ENCODE measurements around the gene LOXL3.

Gene LOXL3

GRCh38 chr2:74528600-74529356, 25.0 kb downstream of the LOXL3 start:
- no peak for DNase-seq

- DNase-seq: no peak
Observed at GRCh38 chr2:74527741-74528140, 26.0 kb downstream of the LOXL3 start.

- DNase-seq: no peak
Observed at GRCh38 chr2:74526649-74527230, 27.0 kb downstream of the LOXL3 start.

GRCh38 chr2:74525717-74526648, 27.8 kb downstream of the LOXL3 start, which contains the start of gene DQX1:
TSS of gene DQX1 (minus strand) at chr2:74526231. CDS start at chr2:74525729, 502 bp downstream.
- no peak for DNase-seq

GRCh38 chr2:74524955-74525716, 28.6 kb downstream of the LOXL3 start:
- DNase-seq: no peak

GRCh38 chr2:74524005-74524404, 29.7 kb downstream of the LOXL3 start:
- no peak for DNase-seq

GRCh38 chr2:74522516-74522915, 31.2 kb downstream of the LOXL3 start:
- DNase-seq: no peak

- DNase-seq: no peak
Observed at GRCh38 chr2:74516650-74517049, 37.1 kb downstream of the LOXL3 start.

- peak; percentile 58 for DNase-seq
Observed at GRCh38 chr2:74515981-74516633, 37.6 kb downstream of the LOXL3 start.

GRCh38 chr2:74515271-74515980, 38.3 kb downstream of the LOXL3 start:
- no peak for DNase-seq

- no peak for DNase-seq
Observed at GRCh38 chr2:74514368-74515270, 39.1 kb downstream of the LOXL3 start, which contains the start of gene TLX2. TSS of gene TLX2 (plus strand) at chr2:74514450. CDS start at chr2:74514807, 357 bp downstream.

GRCh38 chr2:74513605-74514367, 40.0 kb downstream of the LOXL3 start:
- no peak for DNase-seq

GRCh38 chr2:74512744-74513604, 40.8 kb downstream of the LOXL3 start:
- no peak for DNase-seq

GRCh38 chr2:74511104-74511989, 42.4 kb downstream of the LOXL3 start:
- DNase-seq: no peak

GRCh38 chr2:74510272-74510671, 43.5 kb downstream of the LOXL3 start:
- DNase-seq: no peak

- peak; percentile 26 for DNase-seq
Observed at GRCh38 chr2:74507926-74508520, 45.7 kb downstream of the LOXL3 start.

Data from effector CD8-positive, alpha-beta T cell (primary cell).